Activated T-helper 9 cell treated with anti-CD3 and anti-CD28 coated beads, Interleukin-2, amount 50 U/mL, for 16 hours (primary cell): ENCODE results near the gene FIBCD1.
"Not testable (repeated sequence)": the region's sequence is repeated elsewhere in the genome, so short reads cannot be mapped to it uniquely, and the experiment has no call there.

Source experiments
- DNase-seq: peaks from one replicate; pipeline ENCODE4 v3.0.0-alpha.2; 2020; ENCODE audit warnings: low read depth

The FIBCD1 gene

GRCh38 chr9:130921989-130922892, 16.8 kb downstream of the FIBCD1 start:
- no peak for DNase-seq

- no peak for DNase-seq
These were observed 17.6 kb downstream of the FIBCD1 start for GRCh38 chr9:130921300-130921988.

GRCh38 chr9:130920762-130921299, 18.2 kb downstream of the FIBCD1 start:
- no peak for DNase-seq

- no peak for DNase-seq
These were observed 18.8 kb downstream of the FIBCD1 start for GRCh38 chr9:130920233-130920632.

- no peak for DNase-seq
These were observed 19.4 kb downstream of the FIBCD1 start for GRCh38 chr9:130919559-130920145.

GRCh38 chr9:130918826-130919558, 20.1 kb downstream of the FIBCD1 start:
- DNase-seq: no peak

- no peak for DNase-seq
These were observed 20.8 kb downstream of the FIBCD1 start for GRCh38 chr9:130918101-130918825.

GRCh38 chr9:130917168-130917960, 21.7 kb downstream of the FIBCD1 start:
- no peak for DNase-seq

GRCh38 chr9:130915096-130915447, 24.0 kb downstream of the FIBCD1 start:
- DNase-seq: no peak

GRCh38 chr9:130914417-130915095, 24.5 kb downstream of the FIBCD1 start:
- no peak for DNase-seq

GRCh38 chr9:130913599-130914416, 25.2 kb downstream of the FIBCD1 start:
- DNase-seq: no peak

- no peak for DNase-seq
These were observed 26.0 kb downstream of the FIBCD1 start for GRCh38 chr9:130912932-130913598.

GRCh38 chr9:130911254-130912049, 27.6 kb downstream of the FIBCD1 start:
- no peak for DNase-seq

GRCh38 chr9:130910670-130911069, 28.4 kb downstream of the FIBCD1 start:
- DNase-seq: not testable (repeated sequence)

- DNase-seq: not testable (repeated sequence)
These were observed 29.0 kb downstream of the FIBCD1 start for GRCh38 chr9:130910041-130910440.

GRCh38 chr9:130908878-130909355, 30.1 kb downstream of the FIBCD1 start:
- no peak for DNase-seq

- DNase-seq: no peak
These were observed 30.7 kb downstream of the FIBCD1 start for GRCh38 chr9:130908146-130908877.
